Fibroblast of skin of abdomen (primary cell): Measurements from ENCODE around the gene BNIP5.
A peak's percentile ranks its signal among the peaks of the same experiment; 100 is the strongest.

Experiments used
- DNase-seq: peaks from one replicate; pipeline ENCODE4 v3.0.0-alpha.2; 2013

Gene BNIP5

GRCh38 chr6:36320475-36320874 is 16.2 kb downstream of the BNIP5 start:
- no peak for DNase-seq

GRCh38 chr6:36319821-36320220 is 16.9 kb downstream of the BNIP5 start:
- no peak for DNase-seq

- no peak for DNase-seq
These were observed 17.3 kb downstream of the BNIP5 start for GRCh38 chr6:36319436-36319762.

- no peak for DNase-seq
These were observed 17.8 kb downstream of the BNIP5 start for GRCh38 chr6:36318690-36319435.

GRCh38 chr6:36317623-36318022 is 19.1 kb downstream of the BNIP5 start:
- DNase-seq, result no peak

GRCh38 chr6:36315921-36316320 is 20.8 kb downstream of the BNIP5 start:
- DNase-seq, result no peak

- no peak for DNase-seq
These were observed 22.3 kb downstream of the BNIP5 start for GRCh38 chr6:36314221-36315014.

- DNase-seq, result no peak
These were observed 23.1 kb downstream of the BNIP5 start for GRCh38 chr6:36313649-36313936.

- DNase-seq, result no peak
These were observed 23.6 kb downstream of the BNIP5 start for GRCh38 chr6:36312854-36313648.

GRCh38 chr6:36309900-36310299 is 26.8 kb downstream of the BNIP5 start:
- DNase-seq, result no peak

GRCh38 chr6:36309203-36309602 is 27.5 kb downstream of the BNIP5 start:
- no peak for DNase-seq

- no peak for DNase-seq
These were observed 28.2 kb downstream of the BNIP5 start for GRCh38 chr6:36308514-36308913.

- DNase-seq, result no peak
These were observed 30.3 kb downstream of the BNIP5 start for GRCh38 chr6:36306375-36306774.

- no peak for DNase-seq
These were observed 30.8 kb downstream of the BNIP5 start for GRCh38 chr6:36305885-36306284.

GRCh38 chr6:36302227-36302976 is 34.3 kb downstream of the BNIP5 start:
- peak; percentile 81 for DNase-seq

GRCh38 chr6:36301781-36302180 is 34.9 kb downstream of the BNIP5 start:
- DNase-seq, result no peak

- no peak for DNase-seq
These were observed 35.5 kb downstream of the BNIP5 start for GRCh38 chr6:36301085-36301658.

- no peak for DNase-seq
These were observed 38.7 kb downstream of the BNIP5 start for GRCh38 chr6:36298027-36298426.

- no peak for DNase-seq
These were observed 39.2 kb downstream of the BNIP5 start for GRCh38 chr6:36297511-36297910.

GRCh38 chr6:36297051-36297450 is 39.6 kb downstream of the BNIP5 start:
- no peak for DNase-seq

- peak; percentile 10 for DNase-seq
These were observed 40.4 kb downstream of the BNIP5 start for GRCh38 chr6:36296240-36296639.

- DNase-seq, result no peak
These were observed 44.5 kb downstream of the BNIP5 start for GRCh38 chr6:36292170-36292569.
